ENCODE results near the gene IFRD2. TPM values are rescaled to one million over a fixed set of nuclear protein-coding genes. Genes with fewer than 3 reads are reported as not detected.

Gene IFRD2
- total and polyA plus RNA-seq, 5 donors = 50.9 to 67.6 (median 54.2) TPM

DNA sequence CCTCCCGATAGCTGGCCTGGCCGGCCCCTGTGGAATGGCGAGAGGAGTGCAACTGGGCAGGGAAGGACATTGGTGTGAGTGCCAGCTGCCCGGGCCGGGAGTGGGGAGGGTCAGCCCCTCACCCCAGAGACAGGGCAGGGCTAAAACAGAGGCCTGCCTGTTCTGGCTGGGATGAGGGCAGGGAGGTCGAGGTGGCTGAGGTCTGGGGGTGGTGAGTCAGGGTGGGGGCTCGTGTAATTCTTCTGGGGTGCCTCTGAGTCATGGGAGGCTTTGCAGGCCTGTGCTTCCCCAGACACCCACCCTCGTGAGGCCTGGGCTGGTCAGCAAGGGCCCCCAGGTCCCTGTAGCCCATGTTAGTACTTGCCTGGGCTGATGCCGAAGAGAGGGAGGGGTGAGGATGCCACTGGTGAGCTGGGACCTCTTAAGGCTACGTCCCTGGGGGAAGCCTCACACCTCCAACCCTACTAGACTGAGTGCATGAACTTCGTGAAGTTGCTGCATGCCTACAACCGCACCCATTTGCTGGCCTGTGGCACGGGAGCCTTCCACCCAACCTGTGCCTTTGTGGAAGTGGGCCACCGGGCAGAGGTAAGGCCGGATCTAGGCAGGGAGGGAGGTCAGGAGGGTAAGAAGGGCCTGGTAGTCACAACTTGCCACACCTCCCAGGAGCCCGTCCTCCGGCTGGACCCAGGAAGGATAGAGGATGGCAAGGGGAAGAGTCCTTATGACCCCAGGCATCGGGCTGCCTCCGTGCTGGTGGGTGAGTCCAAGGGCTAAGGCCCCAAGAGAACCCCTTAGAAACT is 21.6 kb downstream of the IFRD2 start:
- ATAC-seq (no peak), DNase-seq (peak in 1 of 3 donors; percentile 51)
- H3K27ac ChIP-seq (ENCODE audit: low read length) = no peak overlapping the region

GRCh38 chr3:50269977-50270413 is 22.2 kb downstream of the IFRD2 start:
- no peak overlapping the region for H3K4me3 ChIP-seq (ENCODE audit: low read length)
- intact Hi-C loops (cut with DNase I) = loop anchor here in 3 of 4 donors (5.0 to 10.0 kb wide), 4 partner anchors 43 to 145 kb away; partner anchors contain the start of gene GNAT1 (in 1 of the 3)
- no peak overlapping the region for H3K27ac ChIP-seq (ENCODE audit: low read length)
- H3K9me3 ChIP-seq (ENCODE audit: control insufficient read depth, low read length) = no peaks in the 10 kb centered on the region
- ATAC-seq (no peak), DNase-seq (peak in 1 of 3 donors; percentile 54)
- peaks cover 10% of the 10 kb centered on the region for H3K4me1 ChIP-seq (ENCODE audit: control insufficient read depth, insufficient read depth, low read length)
- 83% methylated on average over 8 of the region's 8 CpGs for WGBS
- no peaks in the 10 kb centered on the region for H3K27me3 ChIP-seq (ENCODE audit: control insufficient read depth, insufficient read depth)

More for the DNA sequence above, 21.6 kb downstream of the IFRD2 start:
- no peaks in the 10 kb centered on the region for H3K27me3 ChIP-seq (ENCODE audit: control insufficient read depth, insufficient read depth)
- H3K4me3 ChIP-seq (ENCODE audit: low read length) = no peak overlapping the region
- intact Hi-C loops (cut with DNase I) = loop anchor here in 3 of 4 donors (5.0 to 10.0 kb wide), 4 partner anchors 43 to 146 kb away; partner anchors contain the start of gene GNAT1 (in 1 of the 3)
- no peaks in the 10 kb centered on the region for H3K9me3 ChIP-seq (ENCODE audit: control insufficient read depth, low read length)
- WGBS = 79% methylated on average over 19 of the region's 19 CpGs
- peaks cover 3% of the 10 kb centered on the region for H3K4me1 ChIP-seq (ENCODE audit: control insufficient read depth, insufficient read depth, low read length)

DNA sequence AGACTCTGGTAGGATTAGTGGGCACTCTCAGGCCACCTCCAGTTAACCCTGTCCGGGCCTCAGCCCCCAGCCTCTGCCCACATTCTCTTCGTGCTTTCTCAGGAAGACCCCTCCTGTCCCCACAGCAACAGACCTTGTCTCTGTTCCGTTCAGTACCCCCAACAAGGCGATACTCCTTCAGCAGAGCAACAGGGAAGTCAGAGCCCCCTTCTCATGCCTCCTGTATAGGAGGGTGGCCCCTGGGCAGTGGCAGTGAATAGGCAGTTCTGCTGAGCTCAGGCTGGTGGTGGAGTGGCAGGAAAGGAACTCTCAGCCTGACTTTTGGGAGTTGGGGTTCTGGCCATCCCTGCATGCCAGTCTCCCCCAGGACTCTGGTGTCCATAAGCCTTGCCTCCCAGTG is 22.8 kb downstream of the IFRD2 start:
- H3K27ac ChIP-seq (ENCODE audit: low read length) = peak overlapping the region; percentile 19
- ATAC-seq (no peak), DNase-seq (no peak)
- H3K4me3 ChIP-seq (ENCODE audit: low read length) = peak overlapping the region; percentile 3
- no peaks in the 10 kb centered on the region for H3K9me3 ChIP-seq (ENCODE audit: control insufficient read depth, low read length)
- H3K27me3 ChIP-seq (ENCODE audit: control insufficient read depth, insufficient read depth) = no peaks in the 10 kb centered on the region
- 66% methylated on average over 4 of the region's 4 CpGs for WGBS
- intact Hi-C loops (cut with DNase I) = no loop called here
- peaks cover 11% of the 10 kb centered on the region for H3K4me1 ChIP-seq (ENCODE audit: control insufficient read depth, insufficient read depth, low read length)

DNA sequence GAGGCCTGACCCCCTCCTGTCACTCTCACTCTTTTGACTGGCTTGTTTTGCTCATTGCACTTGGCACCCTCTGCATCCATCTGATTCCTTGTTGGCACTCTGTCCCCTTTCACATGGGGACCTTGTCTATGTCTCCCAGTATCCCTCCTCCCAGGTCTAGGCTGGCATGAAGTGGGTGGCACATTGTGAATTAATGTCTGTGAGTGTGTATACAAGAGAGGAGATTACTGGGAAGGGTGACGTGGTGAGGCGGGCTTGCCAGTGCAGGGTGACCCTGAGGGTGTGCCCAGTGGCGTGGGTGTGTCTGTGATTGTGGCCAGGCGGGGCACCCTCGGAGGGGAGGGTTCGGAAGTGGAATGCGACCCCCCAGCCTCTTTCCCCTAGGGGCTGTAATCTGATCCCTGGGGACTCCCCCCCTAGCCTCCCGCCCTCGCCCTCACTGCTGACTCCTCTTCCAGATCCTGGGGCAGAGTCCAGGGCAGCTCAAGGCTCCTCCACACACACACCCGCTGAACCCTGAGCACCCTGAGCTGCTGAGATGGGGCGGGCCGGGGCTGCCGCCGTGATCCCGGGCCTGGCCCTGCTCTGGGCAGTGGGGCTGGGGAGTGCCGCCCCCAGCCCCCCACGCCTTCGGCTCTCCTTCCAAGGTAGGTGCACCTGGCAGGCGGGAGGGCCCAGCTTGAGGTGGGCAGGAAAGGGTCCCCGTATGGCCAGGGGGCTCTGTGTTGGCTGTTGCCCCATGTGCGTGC is 23.4 kb downstream of the IFRD2 start, which contains the start of gene SEMA3B:
Gene SEMA3B, plus strand, starts transcription at position 445 of the 749 bp plus-strand sequence. Its CDS starts 94 bp downstream, at position 539.
- peak; percentile 73 to 87 (median 85) for DNase-seq

DNA sequence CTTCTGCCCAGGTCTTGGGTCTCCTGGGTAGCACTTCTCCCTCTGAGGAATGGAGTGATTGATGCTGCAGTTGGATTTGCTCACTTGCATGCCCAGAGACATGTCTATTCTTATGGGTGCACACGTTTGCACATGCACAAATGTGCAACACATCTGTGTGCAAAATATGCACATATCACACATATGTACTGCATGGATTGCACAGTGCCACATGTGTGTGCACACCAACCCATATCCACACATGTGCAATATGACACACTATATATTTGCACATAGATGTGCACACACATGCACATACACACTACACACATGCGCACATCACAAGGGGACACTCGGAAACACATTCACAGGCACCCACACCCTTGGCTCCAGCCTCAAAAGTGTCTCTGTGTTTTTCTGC is 24.0 kb downstream of the IFRD2 start:
- Histone ChIP-seq H3K9me3 (ENCODE audit: control insufficient read depth, low read length) (no peaks in the 10 kb centered on the region), H3K4me1 (ENCODE audit: control insufficient read depth, insufficient read depth, low read length) (peaks cover 14% of the 10 kb centered on the region), H3K27me3 (ENCODE audit: control insufficient read depth, insufficient read depth) (no peaks in the 10 kb centered on the region), H3K27ac (ENCODE audit: low read length) (peak overlapping the region; percentile 84), H3K4me3 (ENCODE audit: low read length) (no peak overlapping the region)
- DNase-seq (no peak), ATAC-seq (no peak)
- intact Hi-C loops (cut with DNase I) = no loop called here
- WGBS = 42% methylated on average over 3 of the region's 3 CpGs

More for the DNA sequence above, 23.4 kb downstream of the IFRD2 start, which contains the start of gene SEMA3B:
- Histone ChIP-seq H3K4me3 (ENCODE audit: low read length) (peak within 1 kb of the TSS; percentile 3), H3K27me3 (ENCODE audit: control insufficient read depth, insufficient read depth) (no peaks in the 10 kb centered on the region), H3K4me1 (ENCODE audit: control insufficient read depth, insufficient read depth, low read length) (peaks cover 14% of the 10 kb centered on the region), H3K9me3 (ENCODE audit: control insufficient read depth, low read length) (no peaks in the 10 kb centered on the region), H3K27ac (ENCODE audit: low read length) (peak within 1 kb of the TSS; percentile 84)
- ATAC-seq = peak; percentile 27 to 40
- intact Hi-C loops (cut with DNase I) = no loop called here
- 38% methylated on average over 21 of the region's 21 CpGs for WGBS

GRCh38 chr3:50267280-50267913 is 24.8 kb downstream of the IFRD2 start:
- WGBS = 7% methylated on average over 22 of the region's 22 CpGs
- Histone ChIP-seq H3K27ac (ENCODE audit: low read length) (peak overlapping the region; percentile 84), H3K4me3 (ENCODE audit: low read length) (peak overlapping the region; percentile 44), H3K4me1 (ENCODE audit: control insufficient read depth, insufficient read depth, low read length) (peaks cover 14% of the 10 kb centered on the region), H3K9me3 (ENCODE audit: control insufficient read depth, low read length) (no peaks in the 10 kb centered on the region), H3K27me3 (ENCODE audit: control insufficient read depth, insufficient read depth) (no peaks in the 10 kb centered on the region)
- ATAC-seq (peak; percentile 34 to 45), DNase-seq (peak; percentile 76 to 94 (median 93))
- intact Hi-C loops (cut with DNase I) = no loop called here

DNA sequence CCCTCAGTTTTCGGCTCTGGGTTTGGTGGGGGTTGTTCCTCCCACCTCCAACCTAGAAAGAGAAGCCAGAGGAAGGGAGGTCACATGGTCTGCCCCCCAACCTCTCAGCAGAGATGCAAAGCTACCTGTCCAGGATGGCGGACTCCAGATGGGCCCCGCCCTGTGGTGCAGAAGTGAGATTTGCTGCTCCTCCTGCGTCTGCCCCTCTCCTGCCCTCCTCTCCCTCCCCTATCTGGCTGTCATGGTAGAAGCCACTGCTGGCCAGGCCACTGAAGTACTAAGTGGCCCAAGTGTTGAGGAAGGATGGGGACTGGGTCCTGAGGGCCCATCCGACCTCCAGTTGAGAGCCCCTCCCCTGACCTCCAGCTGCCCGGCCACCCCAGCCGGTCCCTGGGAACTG is 25.4 kb downstream of the IFRD2 start:
- WGBS = 48% methylated on average over 7 of the region's 7 CpGs
- no peak for ATAC-seq
- H3K9me3 ChIP-seq (ENCODE audit: control insufficient read depth, low read length) = no peaks in the 10 kb centered on the region
- peaks cover 14% of the 10 kb centered on the region for H3K4me1 ChIP-seq (ENCODE audit: control insufficient read depth, insufficient read depth, low read length)
- DNase-seq = no peak
- no peaks in the 10 kb centered on the region for H3K27me3 ChIP-seq (ENCODE audit: control insufficient read depth, insufficient read depth)
- intact Hi-C loops (cut with DNase I) = no loop called here
- peak overlapping the region; percentile 84 for H3K27ac ChIP-seq (ENCODE audit: low read length)
- H3K4me3 ChIP-seq (ENCODE audit: low read length) = peak overlapping the region; percentile 44

DNA sequence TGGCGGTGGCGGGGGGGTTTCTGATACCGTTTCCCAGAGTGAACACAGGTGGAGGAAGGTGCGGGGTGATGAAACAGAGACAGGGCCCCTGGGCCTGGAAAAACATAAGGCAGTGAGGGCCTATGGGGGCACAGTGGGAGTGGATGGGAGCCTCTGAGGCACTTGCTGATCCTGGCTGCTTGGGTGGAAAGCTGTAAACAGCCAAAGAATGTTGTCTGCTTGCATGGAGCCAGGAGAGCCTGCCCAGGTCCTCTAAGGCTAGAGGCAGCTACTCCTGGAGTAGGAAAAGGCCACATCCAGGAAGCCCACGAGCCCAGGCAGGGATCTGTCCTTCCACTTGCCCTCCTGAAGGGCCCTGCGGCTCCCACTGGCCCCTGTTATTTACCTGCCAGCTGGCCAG is 26.2 kb downstream of the IFRD2 start:
- H3K4me3 ChIP-seq (ENCODE audit: low read length) = no peak overlapping the region
- H3K27me3 ChIP-seq (ENCODE audit: control insufficient read depth, insufficient read depth) = no peaks in the 10 kb centered on the region
- peaks cover 15% of the 10 kb centered on the region for H3K4me1 ChIP-seq (ENCODE audit: control insufficient read depth, insufficient read depth, low read length)
- intact Hi-C loops (cut with DNase I) = no loop called here
- ATAC-seq (no peak), DNase-seq (peak in 1 of 3 donors; percentile 69)
- H3K27ac ChIP-seq (ENCODE audit: low read length) = peak overlapping the region; percentile 84
- 74% methylated on average over 6 of the region's 6 CpGs for WGBS
- H3K9me3 ChIP-seq (ENCODE audit: control insufficient read depth, low read length) = no peaks in the 10 kb centered on the region

DNA sequence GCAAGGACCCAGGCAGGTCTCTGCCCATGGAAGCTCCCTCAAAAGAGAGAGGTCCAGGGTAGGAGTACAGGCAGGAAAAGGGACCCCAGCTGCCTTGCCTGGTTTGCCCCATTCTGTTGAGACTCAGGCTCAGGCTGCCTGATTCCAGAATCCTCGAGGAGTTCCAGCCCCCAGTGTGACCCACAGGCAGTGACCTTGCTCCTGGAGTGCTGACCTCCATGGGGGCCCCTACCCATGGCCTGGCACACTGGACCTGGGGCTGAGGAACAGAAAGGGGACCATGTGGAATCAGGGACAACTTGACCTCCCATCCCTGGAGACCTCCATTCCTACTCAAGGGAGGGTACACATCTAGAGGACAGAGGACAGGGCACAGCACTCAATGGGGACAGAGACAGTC is 26.7 kb downstream of the IFRD2 start:
- ATAC-seq (no peak), DNase-seq (no peak)
- Histone ChIP-seq H3K27ac (ENCODE audit: low read length) (peak overlapping the region; percentile 84), H3K27me3 (ENCODE audit: control insufficient read depth, insufficient read depth) (no peaks in the 10 kb centered on the region), H3K4me1 (ENCODE audit: control insufficient read depth, insufficient read depth, low read length) (peaks cover 15% of the 10 kb centered on the region), H3K4me3 (ENCODE audit: low read length) (no peak overlapping the region), H3K9me3 (ENCODE audit: control insufficient read depth, low read length) (no peaks in the 10 kb centered on the region)
- intact Hi-C loops (cut with DNase I) = no loop called here
- WGBS = 37% methylated on average over 1 of the region's 1 CpG

DNA sequence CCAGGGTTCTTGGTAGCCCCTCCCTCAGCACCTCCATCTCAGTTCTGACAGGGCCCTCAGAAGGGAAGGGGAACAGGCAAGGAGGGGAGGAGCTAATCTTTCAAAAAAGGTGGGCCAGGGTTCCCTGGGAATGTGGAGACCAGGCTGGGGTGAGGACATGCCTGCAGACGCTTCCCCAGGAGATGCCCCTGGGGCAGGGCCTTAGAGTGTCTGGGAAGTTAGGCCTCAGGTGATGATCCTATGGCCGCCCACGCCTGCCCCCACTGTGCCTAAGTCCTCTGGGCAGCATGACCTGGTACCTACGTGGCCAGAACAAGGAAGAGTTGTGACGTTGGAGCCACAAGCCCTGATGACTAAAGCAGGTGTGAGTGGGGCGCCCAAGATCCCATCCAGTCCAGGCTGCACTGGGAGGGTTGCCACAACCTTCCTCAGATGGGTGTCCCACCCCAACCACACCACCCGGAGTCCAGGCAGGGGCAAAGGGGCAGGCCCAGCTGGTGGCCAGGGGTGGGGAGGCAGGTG is 27.2 kb downstream of the IFRD2 start:
- no peak overlapping the region for H3K4me3 ChIP-seq (ENCODE audit: low read length)
- no peaks in the 10 kb centered on the region for H3K27me3 ChIP-seq (ENCODE audit: control insufficient read depth, insufficient read depth)
- ATAC-seq (no peak), DNase-seq (no peak)
- WGBS = 62% methylated on average over 7 of the region's 7 CpGs
- H3K4me1 ChIP-seq (ENCODE audit: control insufficient read depth, insufficient read depth, low read length) = peaks cover 15% of the 10 kb centered on the region
- no peaks in the 10 kb centered on the region for H3K9me3 ChIP-seq (ENCODE audit: control insufficient read depth, low read length)
- H3K27ac ChIP-seq (ENCODE audit: low read length) = peak overlapping the region; percentile 84
- intact Hi-C loops (cut with DNase I) = no loop called here

All from right cardiac atrium (tissue), 5 donors.